Activated naive CD4-positive, alpha-beta T cell treated with Interleukin-2 at 50 U/mL for 16 hours (primary cell): Measurements from ENCODE around the gene TBX18.

Experiments used
- DNase-seq: peaks from one replicate; pipeline ENCODE4 v3.0.0-alpha.2; 2020

TBX18 gene

GRCh38 chr6:84764332-84765049 is at the start of gene TBX18:
TBX18 (minus strand) TSS chr6:84764598; CDS start chr6:84764181, 417 bp downstream.
- no peak for DNase-seq

- no peak for DNase-seq
These were observed 47.0 kb upstream of the TBX18 start for GRCh38 chr6:84811351-84811750.

GRCh38 chr6:84809455-84809854 is 45.1 kb upstream of the TBX18 start:
- no peak for DNase-seq

GRCh38 chr6:84808491-84809061 is 44.2 kb upstream of the TBX18 start:
- no peak for DNase-seq

- DNase-seq: no peak
These were observed 40.7 kb upstream of the TBX18 start for GRCh38 chr6:84805145-84805544.

- no peak for DNase-seq
These were observed 40.3 kb upstream of the TBX18 start for GRCh38 chr6:84804720-84805119.

- no peak for DNase-seq
These were observed 36.9 kb upstream of the TBX18 start for GRCh38 chr6:84801250-84801649.

GRCh38 chr6:84798257-84798656 is 33.9 kb upstream of the TBX18 start:
- DNase-seq: no peak

- no peak for DNase-seq
These were observed 31.9 kb upstream of the TBX18 start for GRCh38 chr6:84796343-84796742.

GRCh38 chr6:84791927-84792326 is 27.5 kb upstream of the TBX18 start:
- DNase-seq: no peak

GRCh38 chr6:84791233-84791632 is 26.8 kb upstream of the TBX18 start:
- DNase-seq: no peak

- DNase-seq: no peak
These were observed 24.8 kb upstream of the TBX18 start for GRCh38 chr6:84789170-84789569.

GRCh38 chr6:84788689-84789088 is 24.3 kb upstream of the TBX18 start:
- DNase-seq: no peak

- DNase-seq: no peak
These were observed 21.3 kb upstream of the TBX18 start for GRCh38 chr6:84785671-84786070.

GRCh38 chr6:84779917-84780316 is 15.5 kb upstream of the TBX18 start:
- DNase-seq: no peak

- no peak for DNase-seq
These were observed 15.0 kb upstream of the TBX18 start for GRCh38 chr6:84779380-84779779.

- no peak for DNase-seq
These were observed 13.5 kb upstream of the TBX18 start for GRCh38 chr6:84777888-84778287.

- no peak for DNase-seq
These were observed 12.0 kb upstream of the TBX18 start for GRCh38 chr6:84776392-84776791.

GRCh38 chr6:84775751-84776150 is 11.4 kb upstream of the TBX18 start:
- DNase-seq: no peak

- no peak for DNase-seq
These were observed 10.5 kb upstream of the TBX18 start for GRCh38 chr6:84774985-84775284.

- DNase-seq: no peak
These were observed 10.0 kb upstream of the TBX18 start for GRCh38 chr6:84774157-84774984.

GRCh38 chr6:84773431-84774156 is 9.2 kb upstream of the TBX18 start:
- no peak for DNase-seq

GRCh38 chr6:84773133-84773430 is 8.7 kb upstream of the TBX18 start:
- DNase-seq: no peak
